ENCODE data around the gene SLC9A8. TPM values are rescaled to one million over a fixed set of nuclear protein-coding genes. Genes with fewer than 3 reads are reported as not detected.
"Not testable (repeated sequence)": the region's sequence is repeated elsewhere in the genome, so short reads cannot be mapped to it uniquely, and the experiment has no call there.

Gene SLC9A8
- total RNA-seq, 1 experiment from 2014 or later, result 21.5 TPM

GRCh38 chr20:49770634-49771033 is 42.0 kb upstream of the SLC9A8 start:
- no peaks in the 10 kb centered on the region for H3K36me3 ChIP-seq (ENCODE audit: insufficient read depth, low read length)
- no peaks in the 10 kb centered on the region for H3K27me3 ChIP-seq (ENCODE audit: low read length)
- no peaks in the 10 kb centered on the region for H4K20me1 ChIP-seq (ENCODE audit: insufficient read depth, low read depth, low read length)
- no peak overlapping the region for H3K4me2 ChIP-seq (ENCODE audit: low read depth, low read length, poor library complexity, severe bottlenecking)
- H3K9me2 ChIP-seq (replicated peaks; ENCODE audit: insufficient read depth, low read length), result no peaks in the 10 kb centered on the region
- no peak overlapping the region for H3K4me3 ChIP-seq (ENCODE audit: low read length)
- no peak overlapping the region for H2AFZ ChIP-seq (ENCODE audit: low read length)
- H3K4me1 ChIP-seq (ENCODE audit: low read length), result no peaks in the 10 kb centered on the region
- H3K9me3 ChIP-seq (ENCODE audit: low read length), result no peaks in the 10 kb centered on the region
- H3K79me2 ChIP-seq (ENCODE audit: low read length), result no peaks in the 10 kb centered on the region
- H3K27ac ChIP-seq (ENCODE audit: low read length), result no peak overlapping the region
- no peak overlapping the region for H3K9ac ChIP-seq (ENCODE audit: low read length)
- DNase-seq, result no peak

GRCh38 chr20:49774213-49774612 is 38.4 kb upstream of the SLC9A8 start:
- H3K27me3 ChIP-seq (ENCODE audit: low read length); H3K36me3 ChIP-seq (ENCODE audit: insufficient read depth, low read length); DNase-seq; H3K27ac ChIP-seq (ENCODE audit: low read length); H3K4me1 ChIP-seq (ENCODE audit: low read length); H3K4me2 ChIP-seq (ENCODE audit: low read depth, low read length, poor library complexity, severe bottlenecking); H2AFZ ChIP-seq (ENCODE audit: low read length); H3K9me3 ChIP-seq (ENCODE audit: low read length); H3K79me2 ChIP-seq (ENCODE audit: low read length); H4K20me1 ChIP-seq (ENCODE audit: insufficient read depth, low read depth, low read length); H3K9me2 ChIP-seq (replicated peaks; ENCODE audit: insufficient read depth, low read length); H3K4me3 ChIP-seq (ENCODE audit: low read length); H3K9ac ChIP-seq (ENCODE audit: low read length): not testable (repeated sequence)

GRCh38 chr20:49775229-49775693 is 37.4 kb upstream of the SLC9A8 start:
- Histone ChIP-seq H3K36me3 (ENCODE audit: insufficient read depth, low read length) (no peaks in the 10 kb centered on the region), H4K20me1 (ENCODE audit: insufficient read depth, low read depth, low read length) (no peaks in the 10 kb centered on the region), H3K27ac (ENCODE audit: low read length) (no peak overlapping the region), H3K4me3 (ENCODE audit: low read length) (no peak overlapping the region), H2AFZ (ENCODE audit: low read length) (no peak overlapping the region), H3K9me2 (replicated peaks; ENCODE audit: insufficient read depth, low read length) (no peaks in the 10 kb centered on the region), H3K79me2 (ENCODE audit: low read length) (no peaks in the 10 kb centered on the region), H3K27me3 (ENCODE audit: low read length) (no peaks in the 10 kb centered on the region), H3K4me2 (ENCODE audit: low read depth, low read length, poor library complexity, severe bottlenecking) (no peak overlapping the region), H3K9me3 (ENCODE audit: low read length) (no peaks in the 10 kb centered on the region), H3K4me1 (ENCODE audit: low read length) (no peaks in the 10 kb centered on the region), H3K9ac (ENCODE audit: low read length) (no peak overlapping the region)
- DNase-seq, result no peak

GRCh38 chr20:49779972-49780371 is 32.7 kb upstream of the SLC9A8 start:
- Histone ChIP-seq H3K27me3 (ENCODE audit: low read length) (no peaks in the 10 kb centered on the region), H3K36me3 (ENCODE audit: insufficient read depth, low read length) (no peaks in the 10 kb centered on the region), H3K4me3 (ENCODE audit: low read length) (no peak overlapping the region), H3K27ac (ENCODE audit: low read length) (no peak overlapping the region), H2AFZ (ENCODE audit: low read length) (no peak overlapping the region), H3K9me2 (replicated peaks; ENCODE audit: insufficient read depth, low read length) (no peaks in the 10 kb centered on the region), H4K20me1 (ENCODE audit: insufficient read depth, low read depth, low read length) (no peaks in the 10 kb centered on the region), H3K9me3 (ENCODE audit: low read length) (no peaks in the 10 kb centered on the region), H3K9ac (ENCODE audit: low read length) (no peak overlapping the region), H3K4me2 (ENCODE audit: low read depth, low read length, poor library complexity, severe bottlenecking) (no peak overlapping the region), H3K79me2 (ENCODE audit: low read length) (no peaks in the 10 kb centered on the region), H3K4me1 (ENCODE audit: low read length) (no peaks in the 10 kb centered on the region)
- no peak for DNase-seq

- Histone ChIP-seq H3K9me2 (replicated peaks; ENCODE audit: insufficient read depth, low read length) (no peaks in the 10 kb centered on the region), H3K36me3 (ENCODE audit: insufficient read depth, low read length) (no peaks in the 10 kb centered on the region), H3K4me1 (ENCODE audit: low read length) (peaks cover 7% of the 10 kb centered on the region; the same call in 1 of the 2 replicates), H3K9ac (ENCODE audit: low read length) (no peak overlapping the region), H3K9me3 (ENCODE audit: low read length) (no peaks in the 10 kb centered on the region), H3K4me2 (ENCODE audit: low read depth, low read length, poor library complexity, severe bottlenecking) (no peak overlapping the region), H3K27me3 (ENCODE audit: low read length) (no peaks in the 10 kb centered on the region), H3K79me2 (ENCODE audit: low read length) (no peaks in the 10 kb centered on the region), H3K27ac (ENCODE audit: low read length) (no peak overlapping the region), H4K20me1 (ENCODE audit: insufficient read depth, low read depth, low read length) (no peaks in the 10 kb centered on the region), H3K4me3 (ENCODE audit: low read length) (no peak overlapping the region), H2AFZ (ENCODE audit: low read length) (no peak overlapping the region)
- no peak for DNase-seq
These were observed 31.0 kb upstream of the SLC9A8 start for GRCh38 chr20:49781676-49782075.

- H3K4me3 ChIP-seq (ENCODE audit: low read length); H3K9ac ChIP-seq (ENCODE audit: low read length); H3K4me1 ChIP-seq (ENCODE audit: low read length); H3K36me3 ChIP-seq (ENCODE audit: insufficient read depth, low read length); H3K9me2 ChIP-seq (replicated peaks; ENCODE audit: insufficient read depth, low read length); H3K79me2 ChIP-seq (ENCODE audit: low read length); H2AFZ ChIP-seq (ENCODE audit: low read length); H3K27ac ChIP-seq (ENCODE audit: low read length); H3K27me3 ChIP-seq (ENCODE audit: low read length); H3K4me2 ChIP-seq (ENCODE audit: low read depth, low read length, poor library complexity, severe bottlenecking); DNase-seq; H3K9me3 ChIP-seq (ENCODE audit: low read length); H4K20me1 ChIP-seq (ENCODE audit: insufficient read depth, low read depth, low read length): not testable (repeated sequence)
These were observed 30.2 kb upstream of the SLC9A8 start for GRCh38 chr20:49782439-49782838.

GRCh38 chr20:49783021-49783995 is 29.3 kb upstream of the SLC9A8 start:
- H3K27me3 ChIP-seq (ENCODE audit: low read length); H3K4me3 ChIP-seq (ENCODE audit: low read length); H3K9me2 ChIP-seq (replicated peaks; ENCODE audit: insufficient read depth, low read length); H4K20me1 ChIP-seq (ENCODE audit: insufficient read depth, low read depth, low read length); H3K79me2 ChIP-seq (ENCODE audit: low read length); H3K9me3 ChIP-seq (ENCODE audit: low read length); H3K36me3 ChIP-seq (ENCODE audit: insufficient read depth, low read length); H3K27ac ChIP-seq (ENCODE audit: low read length); H3K9ac ChIP-seq (ENCODE audit: low read length); H3K4me2 ChIP-seq (ENCODE audit: low read depth, low read length, poor library complexity, severe bottlenecking); H3K4me1 ChIP-seq (ENCODE audit: low read length); H2AFZ ChIP-seq (ENCODE audit: low read length); DNase-seq: not testable (repeated sequence)

GRCh38 chr20:49784291-49784690 is 28.3 kb upstream of the SLC9A8 start:
- Histone ChIP-seq H3K36me3 (ENCODE audit: insufficient read depth, low read length) (no peaks in the 10 kb centered on the region), H3K27me3 (ENCODE audit: low read length) (no peaks in the 10 kb centered on the region), H3K79me2 (ENCODE audit: low read length) (no peaks in the 10 kb centered on the region), H3K4me1 (ENCODE audit: low read length) (peaks cover 7% of the 10 kb centered on the region; the same call in 1 of the 2 replicates), H3K4me3 (ENCODE audit: low read length) (no peak overlapping the region), H3K9me2 (replicated peaks; ENCODE audit: insufficient read depth, low read length) (no peaks in the 10 kb centered on the region), H3K9ac (ENCODE audit: low read length) (no peak overlapping the region), H3K4me2 (ENCODE audit: low read depth, low read length, poor library complexity, severe bottlenecking) (no peak overlapping the region), H3K27ac (ENCODE audit: low read length) (no peak overlapping the region), H2AFZ (ENCODE audit: low read length) (no peak overlapping the region), H4K20me1 (ENCODE audit: insufficient read depth, low read depth, low read length) (no peaks in the 10 kb centered on the region), H3K9me3 (ENCODE audit: low read length) (no peaks in the 10 kb centered on the region)
- no peak for DNase-seq

All from Karpas-422 (cell line).